ENCODE data around the gene TLX2. TPM values are rescaled to one million over a fixed set of nuclear protein-coding genes. Genes with fewer than 3 reads are reported as not detected.
A peak's percentile ranks its signal among the peaks of the same experiment; 100 is the strongest.

TLX2 gene
- total RNA-seq, 8 experiments from 2014 or later, result 0.05 to 1.5 (median 0.73) TPM; not detected in 1

DNA sequence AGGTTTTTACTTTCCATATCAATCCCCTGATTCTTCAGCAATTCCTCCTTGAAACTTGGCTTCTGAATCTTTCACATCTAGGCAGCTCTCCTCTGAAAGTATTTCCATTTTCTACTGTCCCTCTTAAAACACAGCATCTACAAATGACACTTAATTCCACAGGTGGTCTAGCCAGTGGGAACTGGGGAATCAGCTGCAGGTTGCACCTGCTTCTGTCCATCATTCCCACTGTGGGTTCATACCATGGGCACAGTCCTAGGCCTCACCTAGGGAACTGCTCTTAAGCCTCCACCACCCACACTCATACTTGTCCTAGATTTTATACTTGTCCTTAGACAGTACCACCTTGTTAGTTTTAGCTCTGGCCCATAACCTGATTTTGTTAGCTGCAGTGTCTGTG is 37.3 kb downstream of the TLX2 start:
- in situ Hi-C loops (cut with MboI; ENCODE audit: low pct_unique_long_range_greater_than_20kb in 2 of 9, low sequenced_read_pairs in 9 of 9, unreplicated experiment in 9 of 9), result no loop called here
- Histone ChIP-seq H3K4me3 (no peak overlapping the region), H3K4me1 (replicated peaks in 1 of 2) (peaks cover 12 to 20% of the 10 kb centered on the region in 2 donors), H3K27ac (no peak overlapping the region)
- no peak for ATAC-seq (replicated peaks in 6 of 8)

DNA sequence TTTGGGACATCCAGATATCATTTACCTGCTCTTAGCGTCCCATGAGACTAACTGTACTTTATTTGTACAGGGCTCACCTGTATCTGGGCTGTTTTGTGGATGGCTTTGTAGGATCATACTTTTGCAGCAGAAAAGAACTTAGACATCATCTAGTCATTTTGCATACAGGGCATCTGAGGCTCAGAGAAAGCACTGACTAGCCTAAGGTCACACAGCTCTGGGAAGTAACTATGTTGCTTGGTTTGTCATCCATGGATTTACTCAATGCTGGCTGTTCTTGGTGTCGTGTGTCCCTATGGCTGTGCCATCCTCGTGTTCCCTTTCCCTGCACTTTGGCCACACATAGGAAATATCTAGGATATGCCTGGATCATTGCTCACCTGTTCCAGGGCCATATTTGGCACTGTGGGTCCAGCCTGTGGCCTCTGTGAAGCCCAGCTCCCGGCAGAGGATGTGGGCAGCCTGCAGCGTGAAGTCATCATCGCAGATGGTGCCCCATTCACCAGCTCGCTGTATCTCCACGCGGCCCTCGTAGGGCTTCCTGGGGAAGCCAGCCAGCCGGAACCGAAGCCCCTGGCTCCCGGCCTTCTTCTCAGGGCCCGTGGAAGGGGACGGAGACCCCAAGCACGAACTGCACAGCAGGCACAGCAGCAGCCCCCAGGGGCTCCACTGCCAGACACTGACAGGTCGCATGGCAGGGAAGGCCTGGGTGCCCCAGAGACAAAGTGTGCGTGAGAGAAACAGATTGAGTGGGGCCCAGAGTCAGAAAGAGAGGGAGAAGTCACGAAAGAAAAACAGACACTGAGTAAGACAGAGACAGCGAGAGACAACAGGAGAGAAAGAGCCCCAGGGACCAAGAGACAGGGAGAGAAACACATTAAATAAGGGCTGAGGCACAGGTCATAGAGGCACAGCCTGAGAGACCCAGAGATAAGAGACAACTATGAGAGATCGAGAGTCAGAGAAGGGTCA is 38.0 kb downstream of the TLX2 start:
- Histone ChIP-seq H3K4me3 (peak overlapping the region; percentile 61 to 99 (median 85)), H3K27ac (no peak overlapping the region), H3K4me1 (replicated peaks in 1 of 2) (peaks cover 12 to 20% of the 10 kb centered on the region in 2 donors)
- in situ Hi-C loops (cut with MboI; ENCODE audit: low pct_unique_long_range_greater_than_20kb in 2 of 9, low sequenced_read_pairs in 9 of 9, unreplicated experiment in 9 of 9), result no loop called here
- ATAC-seq (replicated peaks in 6 of 8), result no peak
- 40 to 92% (median 69%) methylated on average over 1 to 11 of the region's 21 CpGs for WGBS, 10 experiments

DNA sequence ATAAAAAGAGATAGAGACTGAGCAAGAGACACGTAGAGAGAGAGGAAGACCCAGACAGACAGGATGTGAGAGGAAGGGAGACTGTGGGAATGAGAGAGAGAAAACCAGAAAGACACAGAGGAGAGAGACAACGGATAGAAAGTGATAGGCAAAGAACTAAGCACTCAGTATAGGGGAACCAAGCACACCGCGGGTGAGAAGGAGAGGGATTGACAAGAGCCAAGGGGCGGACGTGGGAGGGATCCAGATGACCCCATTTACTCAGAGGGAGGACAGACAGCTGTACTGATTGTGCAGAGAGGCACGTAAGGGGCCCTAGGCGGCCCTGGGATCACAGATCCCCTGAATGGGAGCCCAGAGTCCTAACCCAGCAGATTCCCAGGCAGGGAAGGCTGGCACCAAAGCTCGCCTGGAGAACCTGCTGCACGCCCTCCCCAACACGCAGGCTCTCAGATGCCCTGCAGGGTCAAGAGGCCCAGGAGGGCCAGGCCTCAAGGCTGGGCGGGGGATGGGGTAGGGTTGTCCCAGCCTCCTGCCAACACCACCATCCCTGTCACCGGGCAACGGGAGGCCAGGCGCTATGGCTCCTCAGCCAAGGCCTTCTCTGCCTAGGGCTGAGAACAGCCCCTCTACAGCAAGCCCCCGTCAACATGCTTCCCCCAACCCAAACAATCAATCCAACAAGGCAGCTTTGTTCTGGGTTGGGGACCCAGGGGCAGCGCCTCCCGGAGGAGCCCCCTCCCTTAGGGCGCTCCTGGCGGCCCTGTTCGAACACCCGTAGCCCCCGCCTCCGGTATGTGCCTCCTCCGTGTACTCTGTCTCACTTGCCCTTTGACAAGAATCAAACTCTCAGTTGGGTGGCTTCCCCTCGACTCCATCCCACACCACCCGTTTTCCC is 38.9 kb downstream of the TLX2 start:
- H3K4me3 ChIP-seq, result peak overlapping the region; percentile 61 to 99 (median 85)
- peaks cover 10 to 20% of the 10 kb centered on the region in 2 donors for H3K4me1 ChIP-seq (replicated peaks in 1 of 2)
- WGBS, 10 experiments, result 0 to 68% (median 8%) methylated on average over 1 to 6 of the region's 27 CpGs
- ATAC-seq (replicated peaks in 6 of 8), result peak in 5 of 8 experiments; percentile 39 to 53 (median 46)
- peak overlapping the region; percentile 81 to 84 for H3K27ac ChIP-seq
- in situ Hi-C loops (cut with MboI; ENCODE audit: low pct_unique_long_range_greater_than_20kb in 2 of 9, low sequenced_read_pairs in 9 of 9, unreplicated experiment in 9 of 9), result no loop called here

DNA sequence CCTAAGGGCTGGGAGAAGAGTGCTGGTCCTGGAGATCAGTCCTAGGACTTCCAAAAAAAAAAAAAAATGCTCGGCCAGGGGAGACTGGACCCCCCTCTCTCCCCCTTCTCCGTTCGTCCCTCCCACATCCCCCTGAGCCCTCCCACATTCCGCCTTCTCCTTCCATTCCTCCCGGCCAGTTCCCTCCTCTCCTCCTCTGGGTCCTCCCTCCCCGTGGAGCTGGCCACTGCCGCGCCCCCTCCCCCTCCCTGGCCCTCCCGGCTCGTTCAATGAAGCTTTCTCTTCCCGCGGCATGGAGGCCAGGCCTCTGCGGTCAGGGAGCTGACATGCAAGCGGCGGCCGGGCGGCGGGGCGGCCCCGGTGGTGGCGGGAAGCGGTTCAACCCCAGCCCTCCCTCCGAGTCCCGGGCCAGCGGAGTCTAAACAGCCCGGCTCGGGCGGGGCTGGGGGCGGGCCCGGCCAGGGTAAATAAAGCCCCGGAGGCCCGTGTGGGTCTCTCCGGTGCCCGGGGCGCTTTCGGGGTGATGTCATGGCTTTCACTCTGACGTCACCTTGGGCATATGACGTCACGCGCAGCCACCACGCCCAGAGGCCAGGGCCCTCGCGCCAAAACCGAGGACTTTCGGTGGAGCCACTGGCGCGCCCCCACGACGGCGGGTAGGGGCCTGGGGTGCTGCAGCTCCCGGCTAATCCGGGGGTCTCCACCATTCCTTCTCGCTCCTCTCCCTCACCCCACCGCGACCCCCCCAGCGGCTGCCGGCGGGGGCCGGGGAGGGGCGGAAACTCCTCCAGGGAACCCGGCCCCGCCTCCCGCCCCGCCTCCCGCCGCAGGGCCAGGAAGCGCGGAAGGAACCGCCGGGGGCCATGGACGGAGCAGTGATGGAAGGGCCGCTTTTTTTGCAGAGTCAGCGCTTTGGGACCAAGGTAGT is 39.9 kb downstream of the TLX2 start, which contains the start of the genes DOK1 and LOXL3:
TSS of gene DOK1 (plus strand) at position 829 of the 928 bp plus-strand sequence. CDS start at position 864, 35 bp downstream.
TSS of gene LOXL3 (minus strand) at position 51 of the 928 bp plus-strand sequence. CDS start 1,308 bp downstream, outside the sequence.
- peaks cover 10 to 19% of the 10 kb centered on the region in 2 donors for H3K4me1 ChIP-seq (replicated peaks in 1 of 2)
- H3K27ac ChIP-seq, result peak within 1 kb of the TSS; percentile 81 to 84
- in situ Hi-C loops (cut with MboI; ENCODE audit: low pct_unique_long_range_greater_than_20kb in 2 of 9, low sequenced_read_pairs in 9 of 9, unreplicated experiment in 9 of 9), result no loop called here
- ATAC-seq (replicated peaks in 6 of 8), result peak; percentile 68 to 83 (median 78)
- 0% methylated on average over 1 of the region's 73 CpGs; no CpG with 5 or more reads in 9 of the 10 experiments for WGBS, 10 experiments
- H3K4me3 ChIP-seq, result peak within 1 kb of the TSS; percentile 61 to 99 (median 85)

DNA sequence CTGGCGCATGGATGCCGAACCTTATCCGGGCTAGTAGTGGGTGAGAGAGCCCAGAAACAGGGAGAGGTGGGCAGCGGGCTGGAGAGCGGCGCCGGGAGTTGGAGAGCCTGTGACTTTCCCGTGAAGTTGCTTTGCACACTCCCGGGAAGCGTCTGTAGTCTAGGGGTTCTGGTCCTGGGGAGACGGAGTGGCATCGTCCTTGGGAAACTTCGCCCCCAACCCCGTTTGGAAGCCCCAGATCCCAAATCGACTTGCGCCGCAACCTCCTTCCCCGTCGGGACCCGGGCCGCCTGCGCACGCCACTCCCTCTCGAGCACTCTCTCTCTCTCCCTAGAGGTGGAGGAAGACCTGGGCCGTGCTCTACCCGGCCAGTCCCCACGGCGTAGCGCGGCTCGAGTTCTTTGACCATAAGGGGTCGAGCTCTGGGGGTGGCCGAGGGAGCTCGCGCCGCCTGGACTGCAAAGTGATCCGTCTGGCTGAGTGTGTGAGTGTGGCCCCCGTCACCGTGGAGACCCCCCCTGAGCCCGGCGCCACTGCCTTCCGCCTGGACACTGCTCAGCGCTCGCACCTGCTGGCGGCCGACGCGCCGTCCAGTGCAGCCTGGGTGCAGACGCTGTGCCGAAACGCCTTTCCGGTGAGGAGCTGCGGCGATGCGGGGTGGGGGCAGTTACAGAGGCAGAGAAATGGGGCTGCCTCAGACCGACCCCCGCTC is 40.7 kb downstream of the TLX2 start:
- Histone ChIP-seq H3K27ac (no peak overlapping the region), H3K4me3 (peak overlapping the region; percentile 61 to 99 (median 85)), H3K4me1 (replicated peaks in 1 of 2) (peaks cover 10 to 15% of the 10 kb centered on the region in 2 donors)
- in situ Hi-C loops (cut with MboI; ENCODE audit: low pct_unique_long_range_greater_than_20kb in 2 of 9, low sequenced_read_pairs in 9 of 9, unreplicated experiment in 9 of 9), result no loop called here
- 0 to 4% (median 1%) methylated on average over 5 to 18 of the region's 58 CpGs; no CpG with 5 or more reads in 5 of the 10 experiments for WGBS, 10 experiments
- ATAC-seq (replicated peaks in 6 of 8), result peak; percentile 28 to 68 (median 33)

DNA sequence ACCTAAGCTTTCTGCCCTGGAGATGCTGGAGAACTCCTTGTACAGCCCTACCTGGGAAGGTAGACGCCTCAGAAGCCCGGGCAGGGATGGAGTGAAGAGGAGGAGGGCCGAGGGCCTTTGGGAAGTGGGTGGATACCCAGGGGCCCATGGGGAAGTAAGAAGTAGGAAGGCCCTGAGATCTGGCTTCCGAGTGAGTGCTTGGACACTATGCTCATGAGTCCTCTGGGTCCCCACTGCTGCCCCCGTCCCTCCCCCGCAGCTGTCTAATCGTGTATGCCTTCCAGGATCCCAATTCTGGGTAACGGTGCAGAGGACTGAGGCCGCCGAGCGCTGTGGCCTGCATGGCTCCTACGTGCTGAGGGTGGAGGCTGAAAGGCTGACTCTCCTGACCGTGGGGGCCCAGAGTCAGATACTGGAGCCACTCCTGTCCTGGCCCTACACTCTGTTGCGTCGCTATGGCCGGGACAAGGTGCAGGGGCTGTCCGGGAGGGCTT is 41.4 kb downstream of the TLX2 start:
- no peak for ATAC-seq (replicated peaks in 6 of 8)
- peak overlapping the region in 3 of 5 donors; percentile 61 to 87 (median 84) for H3K4me3 ChIP-seq
- 68 to 100% methylated on average over 1 to 7 of the region's 17 CpGs; no CpG with 5 or more reads in 8 of the 10 experiments for WGBS, 10 experiments
- peaks cover 10 to 15% of the 10 kb centered on the region in 2 donors for H3K4me1 ChIP-seq (replicated peaks in 1 of 2)
- in situ Hi-C loops (cut with MboI; ENCODE audit: low pct_unique_long_range_greater_than_20kb in 2 of 9, low sequenced_read_pairs in 9 of 9, unreplicated experiment in 9 of 9), result no loop called here
- H3K27ac ChIP-seq, result no peak overlapping the region

DNA sequence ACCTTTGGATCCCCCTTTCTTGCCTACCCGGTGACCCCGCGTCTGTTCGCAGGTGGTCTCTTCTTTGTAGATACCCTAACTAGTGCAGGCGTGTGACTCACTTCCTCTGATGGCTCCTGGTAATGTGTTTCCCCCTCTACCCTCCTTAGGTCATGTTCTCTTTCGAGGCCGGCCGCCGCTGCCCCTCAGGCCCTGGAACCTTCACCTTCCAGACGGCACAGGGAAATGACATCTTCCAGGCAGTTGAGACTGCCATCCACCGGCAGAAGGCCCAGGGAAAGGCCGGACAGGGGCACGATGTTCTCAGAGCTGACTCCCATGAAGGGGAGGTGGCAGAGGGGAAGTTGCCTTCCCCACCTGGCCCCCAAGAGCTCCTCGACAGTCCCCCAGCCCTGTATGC is 41.9 kb downstream of the TLX2 start:
- Histone ChIP-seq H3K27ac (no peak overlapping the region), H3K4me1 (replicated peaks in 1 of 2) (peaks cover 10 to 15% of the 10 kb centered on the region in 2 donors), H3K4me3 (no peak overlapping the region)
- in situ Hi-C loops (cut with MboI; ENCODE audit: low pct_unique_long_range_greater_than_20kb in 2 of 9, low sequenced_read_pairs in 9 of 9, unreplicated experiment in 9 of 9), result no loop called here
- no peak for ATAC-seq (replicated peaks in 6 of 8)
- WGBS, 10 experiments, result 97% methylated on average over 5 of the region's 14 CpGs; no CpG with 5 or more reads in 9 of the 10 experiments

DNA sequence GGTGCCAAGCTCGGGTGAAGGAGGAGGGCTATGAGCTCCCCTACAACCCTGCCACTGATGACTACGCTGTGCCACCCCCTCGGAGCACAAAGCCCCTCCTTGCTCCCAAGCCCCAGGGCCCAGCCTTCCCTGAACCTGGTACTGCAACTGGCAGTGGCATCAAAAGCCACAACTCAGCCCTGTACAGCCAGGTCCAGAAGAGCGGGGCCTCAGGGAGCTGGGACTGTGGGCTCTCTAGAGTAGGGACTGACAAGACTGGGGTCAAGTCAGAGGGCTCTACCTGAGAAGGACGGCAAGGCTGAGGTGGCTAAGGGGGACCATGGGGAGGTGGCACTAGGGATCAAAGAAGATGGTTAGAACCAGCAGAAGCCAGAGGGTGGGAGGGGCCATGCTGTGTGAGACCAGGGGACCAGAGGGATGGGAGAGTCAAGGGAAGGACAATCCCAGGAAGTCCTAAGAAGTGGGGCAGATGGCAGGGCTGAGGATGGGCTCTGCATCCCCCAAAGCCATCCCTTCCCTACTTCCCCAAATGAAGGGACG is 42.7 kb downstream of the TLX2 start:
- H3K4me3 ChIP-seq, result no peak overlapping the region
- ATAC-seq (replicated peaks in 6 of 8), result no peak
- H3K4me1 ChIP-seq (replicated peaks in 1 of 2), result peaks cover 10 to 15% of the 10 kb centered on the region in 2 donors
- no peak overlapping the region for H3K27ac ChIP-seq
- WGBS, 10 experiments, result 80 to 85% (median 83%) methylated on average over 1 to 3 of the region's 6 CpGs; no CpG with 5 or more reads in 7 of the 10 experiments
- in situ Hi-C loops (cut with MboI; ENCODE audit: low pct_unique_long_range_greater_than_20kb in 2 of 9, low sequenced_read_pairs in 9 of 9, unreplicated experiment in 9 of 9), result no loop called here

DNA sequence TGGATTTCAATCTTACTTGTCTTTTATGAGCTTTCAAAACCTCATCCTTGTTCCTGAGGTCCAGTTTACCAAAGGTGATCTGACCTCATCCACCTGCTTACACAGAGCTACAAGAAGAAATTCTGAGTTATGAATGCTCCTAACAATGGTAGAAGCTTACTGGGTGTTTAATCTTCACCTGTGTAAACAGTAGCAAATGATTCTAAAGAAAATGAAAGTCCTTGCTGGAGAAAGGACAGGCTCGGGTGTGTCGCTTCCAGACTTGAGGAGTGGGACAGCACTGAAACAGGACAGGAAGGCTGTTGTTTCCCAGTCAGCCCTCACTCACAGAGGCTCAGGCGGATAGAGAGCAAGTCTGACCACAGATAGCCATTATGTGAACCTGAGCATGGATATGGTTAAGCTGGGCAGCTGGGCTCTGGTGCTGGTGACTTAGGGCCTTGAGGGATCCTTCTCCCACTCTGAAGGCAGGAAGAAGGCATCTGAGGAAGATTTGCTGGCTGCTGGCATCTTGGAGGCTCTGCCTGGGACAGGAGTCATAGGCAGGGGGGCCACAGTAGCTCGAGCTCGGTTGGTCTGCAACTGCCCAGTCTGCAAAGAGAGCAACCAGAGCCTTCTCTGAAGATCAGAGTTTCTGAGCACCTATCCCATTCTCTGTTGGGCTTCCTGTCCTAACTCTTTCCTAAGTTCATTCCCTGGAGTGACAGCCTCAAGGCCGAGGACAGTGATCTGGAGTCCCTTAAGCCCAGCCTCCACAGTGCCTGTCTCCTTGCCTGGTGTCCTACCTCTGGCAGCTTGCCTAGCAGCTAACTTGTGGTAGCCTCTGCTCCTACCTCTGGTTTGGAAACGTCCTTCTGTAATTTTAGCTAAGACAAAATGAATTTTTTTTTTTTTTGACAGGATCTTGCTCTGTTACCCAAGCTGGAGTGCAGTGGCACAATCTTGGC is 44.3 kb downstream of the TLX2 start:
- in situ Hi-C loops (cut with MboI; ENCODE audit: low pct_unique_long_range_greater_than_20kb in 2 of 9, low sequenced_read_pairs in 9 of 9, unreplicated experiment in 9 of 9), result no loop called here

DNA sequence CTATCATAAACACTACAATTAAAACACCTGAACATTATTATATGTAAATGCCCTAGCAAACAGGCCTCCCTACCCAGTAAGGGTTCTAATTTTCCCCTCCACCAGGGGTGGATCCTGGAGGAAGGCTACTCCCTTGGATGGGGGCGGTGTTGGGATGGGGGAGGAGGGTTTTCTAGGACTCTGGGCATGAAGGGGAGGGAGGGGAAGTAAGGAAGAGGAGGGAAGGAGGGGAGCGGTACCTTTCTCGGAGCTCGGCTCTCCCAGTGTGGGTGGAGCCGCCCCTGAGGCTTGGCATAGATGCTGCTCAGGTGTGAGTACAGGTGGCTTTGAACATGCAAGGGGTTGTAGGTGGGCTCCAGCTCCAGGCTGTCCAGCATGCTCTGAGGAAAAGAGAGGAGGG is 45.7 kb downstream of the TLX2 start:
- in situ Hi-C loops (cut with MboI; ENCODE audit: low pct_unique_long_range_greater_than_20kb in 2 of 9, low sequenced_read_pairs in 9 of 9, unreplicated experiment in 9 of 9), result no loop called here
- WGBS, 10 experiments, result 0% methylated on average over 1 of the region's 5 CpGs; no CpG with 5 or more reads in 9 of the 10 experiments
- H3K27ac ChIP-seq, result no peak overlapping the region
- no peak overlapping the region for H3K4me3 ChIP-seq
- ATAC-seq (replicated peaks in 6 of 8), result no peak
- peaks cover 0 to 4% of the 10 kb centered on the region in 2 donors for H3K4me1 ChIP-seq (replicated peaks in 1 of 2)

More for the DNA sequence above, 44.3 kb downstream of the TLX2 start:
- Histone ChIP-seq H3K4me3 (no peak overlapping the region), H3K27ac (no peak overlapping the region), H3K4me1 (replicated peaks in 1 of 2) (peaks cover 0 to 4% of the 10 kb centered on the region in 2 donors)
- 0 to 89% (median 71%) methylated on average over 1 to 7 of the region's 7 CpGs; no CpG with 5 or more reads in 3 of the 10 experiments for WGBS, 10 experiments
- ATAC-seq (replicated peaks in 6 of 8), result no peak
